GM20000 (cell line): ENCODE measurements around the gene CUX1.

Experiments
- DNase-seq: peaks from one replicate; pipeline ENCODE4 v3.0.0; 2012; ENCODE audit warnings: low spot score
- TF ChIP-seq, protein P1 (sequence below): IDR thresholded peaks from 2 replicates; pipeline ENCODE4 v1.5.1; 2012; ENCODE audit warnings: mild to moderate bottlenecking, control low read depth; ENCODE audit errors: extremely low read depth, missing control alignments

CUX1 gene

GRCh38 chr7:101893341-101894082, 76.1 kb downstream of the CUX1 start:
- TF ChIP-seq, protein P1, sequence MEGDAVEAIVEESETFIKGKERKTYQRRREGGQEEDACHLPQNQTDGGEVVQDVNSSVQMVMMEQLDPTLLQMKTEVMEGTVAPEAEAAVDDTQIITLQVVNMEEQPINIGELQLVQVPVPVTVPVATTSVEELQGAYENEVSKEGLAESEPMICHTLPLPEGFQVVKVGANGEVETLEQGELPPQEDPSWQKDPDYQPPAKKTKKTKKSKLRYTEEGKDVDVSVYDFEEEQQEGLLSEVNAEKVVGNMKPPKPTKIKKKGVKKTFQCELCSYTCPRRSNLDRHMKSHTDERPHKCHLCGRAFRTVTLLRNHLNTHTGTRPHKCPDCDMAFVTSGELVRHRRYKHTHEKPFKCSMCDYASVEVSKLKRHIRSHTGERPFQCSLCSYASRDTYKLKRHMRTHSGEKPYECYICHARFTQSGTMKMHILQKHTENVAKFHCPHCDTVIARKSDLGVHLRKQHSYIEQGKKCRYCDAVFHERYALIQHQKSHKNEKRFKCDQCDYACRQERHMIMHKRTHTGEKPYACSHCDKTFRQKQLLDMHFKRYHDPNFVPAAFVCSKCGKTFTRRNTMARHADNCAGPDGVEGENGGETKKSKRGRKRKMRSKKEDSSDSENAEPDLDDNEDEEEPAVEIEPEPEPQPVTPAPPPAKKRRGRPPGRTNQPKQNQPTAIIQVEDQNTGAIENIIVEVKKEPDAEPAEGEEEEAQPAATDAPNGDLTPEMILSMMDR = no peak
- no peak for DNase-seq

GRCh38 chr7:101896316-101896715, 78.9 kb downstream of the CUX1 start:
- TF ChIP-seq, protein P1 = no peak
- no peak for DNase-seq

DNA sequence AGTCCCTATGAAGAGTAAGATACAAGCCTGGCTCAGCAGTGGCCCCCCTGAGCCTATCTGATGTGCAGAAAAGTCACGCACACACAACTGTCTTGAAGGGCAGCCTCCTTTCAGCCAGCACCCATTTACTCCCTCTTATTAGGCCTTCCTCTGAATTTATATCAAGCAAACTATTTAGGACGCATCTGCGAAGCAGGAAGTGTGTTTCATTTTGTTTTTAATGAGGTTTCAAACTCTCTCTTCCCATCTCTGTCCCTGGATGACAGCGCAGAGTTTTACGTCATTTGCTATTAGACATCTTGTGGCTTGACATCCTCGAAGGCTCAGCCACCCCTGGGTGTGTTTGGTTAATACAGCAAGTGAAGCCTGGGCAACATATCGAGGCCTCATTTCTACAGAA, 79.5 kb downstream of the CUX1 start:
- TF ChIP-seq, protein P1 = no peak

DNA sequence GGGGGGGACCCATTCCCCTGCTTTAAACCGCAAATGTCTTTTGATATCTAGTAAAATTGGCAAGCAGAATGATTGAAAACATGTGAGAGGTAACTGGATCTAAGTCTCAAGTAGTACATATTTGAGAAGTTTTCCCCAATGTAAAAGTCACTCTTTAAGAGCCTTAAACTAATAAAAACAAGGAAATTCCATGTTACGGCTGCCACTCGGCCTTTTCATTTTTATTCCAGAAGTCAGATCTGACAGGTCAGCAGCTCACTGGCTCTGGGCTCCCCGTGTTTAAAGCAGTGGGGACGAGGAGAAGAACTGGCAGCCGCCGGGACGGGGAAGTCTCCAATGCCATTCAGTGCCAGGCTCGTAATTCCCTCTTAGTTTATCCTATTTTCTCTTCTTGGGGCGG, 80.7 kb downstream of the CUX1 start:
- TF ChIP-seq, protein P1 = no peak
- no peak for DNase-seq

More for the DNA sequence above, 79.5 kb downstream of the CUX1 start:
- DNase-seq = no peak

DNA sequence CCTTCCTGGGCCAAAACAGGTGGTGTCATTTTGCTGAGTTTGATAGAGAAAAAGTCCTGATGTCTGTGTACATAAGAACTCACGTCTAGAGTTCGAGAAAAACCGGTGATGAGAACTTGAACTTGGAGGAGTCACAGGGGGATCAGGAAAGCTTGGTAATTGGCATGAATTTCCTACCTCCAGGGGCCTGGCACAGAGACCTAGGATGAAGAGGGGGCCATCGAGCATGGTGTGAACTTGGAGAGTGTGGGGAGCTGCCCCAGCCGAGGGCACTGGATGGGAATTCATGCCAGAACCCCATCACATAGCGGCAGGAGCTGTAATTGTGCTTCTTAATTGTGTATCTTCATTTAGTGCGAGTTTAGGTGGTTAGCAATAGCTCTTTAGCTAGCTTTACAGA, 82.2 kb downstream of the CUX1 start:
- TF ChIP-seq, protein P1 = no peak
- no peak for DNase-seq

GRCh38 chr7:101900103-101900502, 82.7 kb downstream of the CUX1 start:
- no peak for DNase-seq
- TF ChIP-seq, protein P1 = no peak

GRCh38 chr7:101901661-101902491, 84.5 kb downstream of the CUX1 start:
- TF ChIP-seq, protein P1 = no peak
- DNase-seq = no peak
